HG03060 (cell line): ENCODE data around the gene AKAP14.
"Not testable (repeated sequence)": the region's sequence is repeated elsewhere in the genome, so short reads cannot be mapped to it uniquely, and the experiment has no call there.

Source experiments
- ATAC-seq: cut with Tn5 transposase; IDR thresholded peaks from one replicate; pipeline ENCODE4 v1.9.1; 2021; ENCODE audit warnings: low read depth, moderate number of reproducible peaks; ENCODE audit not compliant: unreplicated experiment

Gene AKAP14

DNA sequence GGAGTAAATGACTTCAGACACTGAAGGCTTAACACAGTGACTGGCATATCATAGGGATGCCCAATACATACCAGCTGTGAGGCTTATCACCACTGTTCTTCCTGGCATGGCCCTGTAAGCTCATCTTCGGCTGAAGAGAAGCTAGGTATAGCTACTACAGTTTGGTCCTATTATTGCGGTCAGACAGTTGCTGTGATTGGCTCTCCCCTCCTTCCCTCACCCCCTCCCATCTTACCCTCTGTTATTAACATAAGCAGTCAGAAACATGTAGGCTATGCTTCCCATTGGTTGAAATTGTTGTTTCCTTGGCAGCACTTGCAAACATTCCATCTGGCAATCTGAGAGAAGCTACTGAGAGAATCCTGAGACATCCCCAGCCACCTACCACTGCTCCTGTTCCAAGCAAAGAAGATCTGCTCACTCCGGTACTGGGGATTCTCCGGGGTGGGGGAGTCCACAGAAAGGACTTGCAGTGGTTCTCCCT lies at the start of gene AKAP14:
TSS of gene AKAP14 (plus strand) at position 51 of the 484 bp plus-strand sequence. CDS start 7,331 bp downstream, outside the sequence.
- ATAC-seq = no peak

GRCh38 chrX:119852382-119853353 lies 43.0 kb upstream of the AKAP14 start, which contains the start of gene UPF3B:
Gene UPF3B (minus strand): TSS chrX:119852963. CDS start chrX:119852928, 35 bp downstream.
- ATAC-seq = peak; percentile 92

DNA sequence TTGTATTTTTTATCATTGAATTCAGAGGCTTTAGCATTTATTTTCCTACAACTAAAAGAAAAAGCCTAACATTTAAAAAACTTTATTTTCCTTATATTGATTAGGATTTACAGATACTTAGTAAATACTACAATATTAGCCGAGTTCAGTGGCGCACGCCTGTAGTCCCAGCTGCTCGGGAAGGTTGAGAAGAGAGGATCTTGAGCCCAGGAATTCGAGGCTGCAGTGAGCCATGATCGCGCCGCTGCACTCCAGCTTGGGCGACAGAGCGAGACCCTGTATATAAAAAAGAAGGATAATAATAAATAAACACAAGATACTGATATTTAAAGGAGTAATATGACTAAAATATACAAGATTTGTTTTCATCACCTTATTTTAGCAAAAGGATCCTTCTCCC lies 42.2 kb upstream of the AKAP14 start:
- ATAC-seq = no peak

- no peak for ATAC-seq
Measured at GRCh38 chrX:119870626-119871131, 25.0 kb upstream of the AKAP14 start.

- ATAC-seq = peak; percentile 19
Measured at GRCh38 chrX:119871245-119871598, 24.5 kb upstream of the AKAP14 start.

DNA sequence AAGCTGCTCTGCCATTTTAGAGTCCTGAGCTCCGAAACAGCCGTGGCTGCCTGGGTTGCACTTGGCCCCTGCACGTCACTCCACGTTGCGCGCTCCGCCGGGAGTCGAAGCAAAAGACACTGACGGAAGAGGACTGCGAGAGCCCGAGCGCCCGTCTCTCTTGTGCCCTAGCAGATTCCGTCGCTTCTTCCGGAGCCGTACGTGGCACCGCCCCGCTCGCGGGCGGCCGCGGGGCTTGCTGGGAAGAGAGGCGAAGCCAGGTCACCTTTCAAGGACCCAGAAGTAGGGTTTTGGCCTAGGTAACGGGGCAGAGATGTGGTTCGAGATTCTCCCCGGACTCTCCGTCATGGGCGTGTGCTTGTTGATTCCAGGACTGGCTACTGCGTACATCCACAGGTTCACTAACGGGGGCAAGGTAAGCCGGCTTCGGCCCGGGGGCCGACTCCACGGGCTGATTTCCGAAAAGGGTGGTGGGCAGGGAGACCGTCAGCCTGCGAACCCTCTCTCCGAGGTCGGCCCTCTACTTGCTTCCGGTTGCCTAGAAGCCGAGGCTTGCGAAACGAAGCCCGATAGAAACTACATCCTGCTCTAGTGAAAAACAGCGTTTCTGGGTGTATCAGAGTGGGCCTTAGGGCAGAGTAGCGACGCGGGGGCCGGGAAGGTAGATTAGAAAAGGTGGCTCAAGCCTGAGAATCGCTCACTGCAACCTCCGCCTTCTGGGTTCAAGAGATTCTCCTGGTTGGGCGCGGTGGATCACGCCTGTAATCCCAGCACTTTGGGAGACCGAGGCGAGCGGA lies 23.9 kb upstream of the AKAP14 start, which contains the start of the genes NDUFA1 and RNF113A:
TSS of gene NDUFA1 (plus strand) at position 234 of the 797 bp plus-strand sequence. CDS start at position 314, 80 bp downstream.
TSS of gene RNF113A (minus strand) at position 135 of the 797 bp plus-strand sequence. CDS start at position 15, 120 bp downstream.
- peak; percentile 85 for ATAC-seq

DNA sequence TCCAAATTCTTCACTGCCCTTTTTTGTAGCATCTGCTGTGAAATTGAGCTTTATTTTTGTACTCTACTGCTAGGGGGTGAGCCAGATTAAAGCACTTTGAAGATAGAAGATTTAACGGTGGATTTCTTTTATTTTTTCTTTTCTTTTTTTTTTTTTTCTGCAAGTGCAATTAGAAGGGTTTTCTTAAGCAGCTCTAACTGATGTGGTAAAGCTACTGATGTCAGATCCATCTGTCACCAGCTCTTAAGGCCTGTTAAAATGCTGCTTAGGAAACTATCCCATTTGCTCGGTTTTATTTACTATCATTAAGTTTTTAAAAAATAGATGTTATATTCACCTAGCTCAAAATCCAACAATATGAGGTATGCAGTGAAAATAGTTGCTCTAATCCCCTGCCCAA lies 17.0 kb upstream of the AKAP14 start:
- ATAC-seq = no peak

GRCh38 chrX:119880076-119880475 lies 15.6 kb upstream of the AKAP14 start:
- no peak for ATAC-seq

DNA sequence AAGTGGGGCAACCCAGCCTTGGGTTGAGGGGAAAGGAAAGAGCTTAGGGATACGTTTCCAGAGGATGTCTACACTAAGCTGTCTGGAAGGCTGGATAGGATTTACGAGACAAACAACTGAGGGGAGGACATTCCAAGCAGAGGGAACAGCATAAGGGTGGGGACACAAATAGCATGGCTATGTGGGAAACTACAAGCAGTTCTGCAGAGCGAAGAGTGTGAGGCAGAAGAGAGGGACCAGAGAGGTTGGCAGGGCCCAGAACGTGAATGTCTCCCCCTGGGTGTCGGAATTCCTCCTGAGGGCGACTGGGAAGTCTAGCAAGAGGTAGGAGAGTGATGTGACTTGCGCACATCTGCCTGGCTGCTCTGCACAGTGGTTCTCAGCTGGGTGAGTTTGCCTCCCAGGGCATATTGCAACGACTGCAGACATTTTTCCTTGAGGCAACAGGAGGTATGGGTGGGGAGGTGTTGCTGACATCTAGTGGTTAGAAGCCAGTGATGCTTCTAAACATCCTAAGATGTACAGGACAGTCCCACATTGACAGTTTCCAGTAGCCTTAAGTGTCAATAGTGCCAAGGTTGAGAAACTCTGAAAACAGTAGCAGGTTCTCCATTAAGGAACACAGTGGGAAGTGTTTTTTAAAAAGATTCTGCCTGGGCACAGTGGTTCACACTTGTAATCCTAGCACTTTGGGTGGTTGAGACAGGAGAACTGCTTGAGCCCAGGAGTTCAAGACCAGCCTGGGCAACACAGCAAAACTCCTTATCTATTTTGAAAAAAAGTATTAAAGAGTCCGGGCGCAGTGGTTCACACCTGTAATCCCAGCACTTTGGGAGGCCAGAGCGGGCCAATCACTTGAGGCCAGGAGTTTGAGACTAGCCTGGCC lies 14.9 kb upstream of the AKAP14 start:
- ATAC-seq = no peak

- no peak for ATAC-seq
Measured at GRCh38 chrX:119885554-119886428, 9.9 kb upstream of the AKAP14 start.

- no peak for ATAC-seq
Measured at GRCh38 chrX:119887721-119888425, 7.8 kb upstream of the AKAP14 start.

GRCh38 chrX:119890626-119891025 lies 5.1 kb upstream of the AKAP14 start:
- ATAC-seq = not testable (repeated sequence)

DNA sequence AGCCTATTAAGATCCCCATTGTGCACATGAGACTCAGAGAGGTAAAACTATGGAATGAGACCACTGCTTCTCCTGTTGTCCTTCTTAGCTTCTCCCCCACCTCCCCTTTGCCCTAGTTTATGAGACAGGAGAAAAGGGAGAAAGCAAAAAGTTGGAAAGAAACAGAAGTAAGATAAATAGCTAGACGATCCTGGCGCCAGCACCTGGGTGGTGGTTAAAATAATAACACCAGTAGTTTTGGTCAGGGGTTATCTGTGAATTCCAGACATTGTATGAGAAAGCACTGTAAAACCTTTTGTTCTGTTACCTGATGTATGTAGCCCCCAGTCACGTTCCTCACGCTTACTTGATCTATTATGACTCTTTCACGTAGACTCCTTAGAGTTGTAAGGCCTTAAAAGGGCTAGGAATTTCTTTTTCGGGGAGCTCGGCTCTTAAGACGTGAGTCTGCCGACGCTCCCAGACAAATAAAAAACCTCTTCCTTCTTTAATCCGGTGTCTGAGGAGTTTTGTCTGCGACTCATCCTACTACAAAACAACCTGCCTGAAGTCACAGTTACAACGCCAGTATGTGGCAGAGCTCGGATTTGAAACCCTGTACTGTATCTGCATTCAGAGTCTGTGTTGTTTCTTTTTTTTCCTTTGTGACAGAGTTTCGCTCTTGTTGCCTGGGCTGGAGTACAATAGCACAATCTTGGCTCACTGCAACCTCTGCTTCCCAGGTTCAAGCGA lies 3.6 kb upstream of the AKAP14 start:
- ATAC-seq = not testable (repeated sequence)

DNA sequence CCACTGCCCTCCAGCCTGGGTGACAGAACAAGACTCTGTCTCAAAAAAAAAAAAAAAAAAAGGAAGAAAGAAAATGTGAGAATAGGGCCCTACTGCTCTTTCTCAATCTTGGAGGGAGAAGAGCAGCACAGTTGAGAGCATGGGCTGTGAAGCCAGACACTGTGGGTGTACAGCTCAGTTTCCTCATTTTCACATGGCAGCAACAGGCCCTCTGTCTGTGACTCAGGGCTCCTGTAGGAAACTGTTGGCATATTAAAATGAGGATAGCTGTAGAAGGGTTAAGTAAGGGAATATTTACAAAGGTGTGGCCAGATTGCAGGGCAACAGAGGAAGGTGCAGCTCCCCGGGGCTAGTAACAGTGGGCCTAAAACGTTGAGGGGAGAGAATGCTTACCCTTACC lies 3.4 kb downstream of the AKAP14 start:
- ATAC-seq = no peak

DNA sequence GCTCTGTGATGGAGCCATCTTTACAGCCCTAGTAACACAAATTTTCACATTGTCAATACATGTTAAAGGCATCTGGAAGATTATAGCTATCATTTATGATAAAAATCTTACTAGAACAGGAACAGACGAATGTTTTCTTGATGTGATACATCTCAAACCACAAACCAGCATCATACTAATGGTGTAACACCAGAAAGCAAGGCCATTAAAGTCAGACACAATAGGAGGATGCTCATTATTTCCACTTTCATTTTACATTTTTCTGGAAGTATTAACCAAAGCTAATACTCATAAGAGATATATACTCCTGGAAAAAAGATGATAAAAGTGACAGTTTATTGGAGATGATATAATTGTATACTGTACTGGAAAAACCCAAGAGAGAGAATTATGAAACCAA lies 5.3 kb downstream of the AKAP14 start:
- ATAC-seq = no peak

DNA sequence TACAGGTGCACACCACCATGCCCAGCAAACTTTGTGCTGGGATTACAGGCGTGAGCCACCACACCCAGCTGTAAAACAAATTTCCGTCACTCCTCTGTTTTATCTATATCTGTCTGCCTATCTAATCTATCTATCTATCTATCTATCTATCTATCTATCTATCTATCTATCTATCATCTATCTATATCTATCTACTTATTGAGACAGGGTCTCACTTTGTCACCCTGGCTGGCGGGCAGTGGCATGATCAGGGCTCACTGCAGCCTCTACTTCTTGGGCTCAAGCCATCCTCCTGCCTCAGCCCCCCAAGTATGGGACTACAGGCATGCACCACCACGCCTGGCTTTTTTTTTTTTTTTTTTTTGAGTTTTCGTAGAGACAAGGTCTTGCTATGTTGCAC lies 20.6 kb downstream of the AKAP14 start:
- no peak for ATAC-seq

GRCh38 chrX:119917877-119918276 lies 22.2 kb downstream of the AKAP14 start:
- no peak for ATAC-seq
